IPS-NIHi7 (cell line): Measurements from ENCODE around the gene TEAD4.

Source experiments
- DNase-seq: peaks from one replicate; pipeline ENCODE4 v3.0.0; 2012; ENCODE audit warnings: mixed read lengths; ENCODE audit errors: extremely low spot score

Gene TEAD4

GRCh38 chr12:3032770-3033538 is 73.8 kb downstream of the TEAD4 start:
- no peak for DNase-seq

- DNase-seq, result no peak
These were observed 74.3 kb downstream of the TEAD4 start for GRCh38 chr12:3033539-3033867.

- peak; percentile 91 for DNase-seq
These were observed 75.0 kb downstream of the TEAD4 start for GRCh38 chr12:3034067-3034750.

GRCh38 chr12:3035171-3035570 is 76.0 kb downstream of the TEAD4 start:
- no peak for DNase-seq

- DNase-seq, result no peak
These were observed 76.9 kb downstream of the TEAD4 start for GRCh38 chr12:3035815-3036702.

GRCh38 chr12:3036901-3037600 is 77.9 kb downstream of the TEAD4 start:
- DNase-seq, result no peak

GRCh38 chr12:3038166-3038565 is 79.0 kb downstream of the TEAD4 start:
- DNase-seq, result no peak

GRCh38 chr12:3038926-3039510 is 79.8 kb downstream of the TEAD4 start:
- no peak for DNase-seq

GRCh38 chr12:3040026-3040656 is 80.9 kb downstream of the TEAD4 start:
- DNase-seq, result peak; percentile 4

- DNase-seq, result peak; percentile 4
These were observed 81.7 kb downstream of the TEAD4 start for GRCh38 chr12:3040663-3041544.

GRCh38 chr12:3041558-3042164 is 82.5 kb downstream of the TEAD4 start:
- peak; percentile 86 for DNase-seq

- DNase-seq, result no peak
These were observed 83.2 kb downstream of the TEAD4 start for GRCh38 chr12:3042394-3042793.

- DNase-seq, result no peak
These were observed 83.6 kb downstream of the TEAD4 start for GRCh38 chr12:3042826-3043225.

- no peak for DNase-seq
These were observed 84.2 kb downstream of the TEAD4 start for GRCh38 chr12:3043406-3043805.

GRCh38 chr12:3044141-3044630 is 85.0 kb downstream of the TEAD4 start:
- no peak for DNase-seq

GRCh38 chr12:3045494-3045893 is 86.3 kb downstream of the TEAD4 start:
- DNase-seq, result no peak

GRCh38 chr12:3045989-3046388 is 86.8 kb downstream of the TEAD4 start:
- no peak for DNase-seq

GRCh38 chr12:3046441-3047200 is 87.4 kb downstream of the TEAD4 start:
- no peak for DNase-seq

GRCh38 chr12:3047961-3048360 is 88.8 kb downstream of the TEAD4 start:
- DNase-seq, result no peak
